Measurements from ENCODE around the gene CLOCK. TPM values are rescaled to one million over a fixed set of nuclear protein-coding genes. Genes with fewer than 3 reads are reported as not detected.

Gene CLOCK
- polyA plus RNA-seq, 2 of the 4 experiments (the other 2 are of a cell fraction), result 6.6 to 14.2 TPM

DNA sequence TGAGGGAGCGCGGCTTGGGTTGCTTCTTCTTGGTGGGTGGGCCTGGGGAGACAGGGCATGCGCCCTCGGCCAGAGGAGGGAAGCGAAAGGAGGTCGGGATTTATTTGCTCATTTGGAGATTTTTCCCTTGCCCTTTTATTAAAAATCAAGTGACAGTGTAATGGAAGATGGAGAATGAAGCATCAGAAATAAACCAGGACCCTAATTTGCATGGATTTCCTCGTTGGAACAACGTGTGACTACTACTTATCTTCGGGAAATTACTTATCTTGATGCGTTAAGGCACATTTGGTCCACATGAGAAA, 709 bp upstream of the CLOCK start:
- FAIRE-seq, result no peak
- Histone ChIP-seq H3K9me3 (no peaks in the 10 kb centered on the region), H3K4me1 (peaks cover 23% of the 10 kb centered on the region), H3K4me3 (peak overlapping the region; percentile 82), H3K4me2 (peak overlapping the region; percentile 80), H3K27ac (peak overlapping the region; percentile 92 to 100)
- POLR2A ChIA-PET, result interaction anchor here (1.1 kb wide), 1 partner anchor 201 kb away, joined by 3 read pairs; the partner anchor contains the start of gene SRD5A3
- DNase-seq (ENCODE audit: low read depth in 1 of 2, low spot score in 1 of 2), result no peak
- 2% methylated on average over 10 of the region's 10 CpGs for WGBS (ENCODE audit: missing lambda C conversion rate)
- CTCF ChIA-PET, result no interaction called here
- no peak for TF ChIP-seq MAZ (IDR thresholded peaks at IDR 0.05; ENCODE audit: borderline replicate concordance, low read depth, low read length)
- TF ChIP-seq, protein P1, sequence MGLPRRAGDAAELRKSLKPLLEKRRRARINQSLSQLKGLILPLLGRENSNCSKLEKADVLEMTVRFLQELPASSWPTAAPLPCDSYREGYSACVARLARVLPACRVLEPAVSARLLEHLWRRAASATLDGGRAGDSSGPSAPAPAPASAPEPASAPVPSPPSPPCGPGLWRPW (IDR thresholded peaks at IDR 0.05), result no peak
- TF ChIP-seq NR3C1 (IDR thresholded peaks at IDR 0.05), result no peak
- TF ChIP-seq TFCP2L1 (CRISPR knock-in tag; IDR thresholded peaks at IDR 0.05), result no peak
- TF ChIP-seq ESRRA (IDR thresholded peaks at IDR 0.05; ENCODE audit: borderline replicate concordance, low read length), result no peak
- TF ChIP-seq EHMT2 (IDR thresholded peaks at IDR 0.05; ENCODE audit: low read depth), result no peak
- no peak for TF ChIP-seq FOXS1 (CRISPR knock-in tag; IDR thresholded peaks at IDR 0.05)
- peak; percentile 41 to 60; a peak in 5 of 6 replicates for ATAC-seq

DNA sequence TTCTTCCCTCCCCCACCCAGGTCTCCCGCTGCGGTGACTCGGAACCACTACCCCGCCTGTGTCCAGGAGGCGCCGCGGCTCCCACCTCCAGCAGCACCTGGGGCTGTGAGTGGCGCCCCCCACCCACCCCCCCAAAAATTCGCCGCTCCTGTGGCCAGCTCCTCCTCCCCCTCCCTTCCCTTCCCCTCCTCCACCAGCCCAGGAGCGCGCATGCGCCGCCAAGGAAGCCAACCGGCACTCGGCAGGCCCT, 278 bp downstream of the CLOCK start:
- ATAC-seq, result peak in 1 of 2 experiments; percentile 59; a peak in 3 of 6 replicates
- POLR2A ChIA-PET, result interaction anchor here (0.7 to 1.5 kb wide), 4 partner anchors 12 to 841 kb away, joined by 3 to 9 read pairs (median 4); partner anchors contain the start of genes AASDH, CEP135 and SRD5A3

DNA sequence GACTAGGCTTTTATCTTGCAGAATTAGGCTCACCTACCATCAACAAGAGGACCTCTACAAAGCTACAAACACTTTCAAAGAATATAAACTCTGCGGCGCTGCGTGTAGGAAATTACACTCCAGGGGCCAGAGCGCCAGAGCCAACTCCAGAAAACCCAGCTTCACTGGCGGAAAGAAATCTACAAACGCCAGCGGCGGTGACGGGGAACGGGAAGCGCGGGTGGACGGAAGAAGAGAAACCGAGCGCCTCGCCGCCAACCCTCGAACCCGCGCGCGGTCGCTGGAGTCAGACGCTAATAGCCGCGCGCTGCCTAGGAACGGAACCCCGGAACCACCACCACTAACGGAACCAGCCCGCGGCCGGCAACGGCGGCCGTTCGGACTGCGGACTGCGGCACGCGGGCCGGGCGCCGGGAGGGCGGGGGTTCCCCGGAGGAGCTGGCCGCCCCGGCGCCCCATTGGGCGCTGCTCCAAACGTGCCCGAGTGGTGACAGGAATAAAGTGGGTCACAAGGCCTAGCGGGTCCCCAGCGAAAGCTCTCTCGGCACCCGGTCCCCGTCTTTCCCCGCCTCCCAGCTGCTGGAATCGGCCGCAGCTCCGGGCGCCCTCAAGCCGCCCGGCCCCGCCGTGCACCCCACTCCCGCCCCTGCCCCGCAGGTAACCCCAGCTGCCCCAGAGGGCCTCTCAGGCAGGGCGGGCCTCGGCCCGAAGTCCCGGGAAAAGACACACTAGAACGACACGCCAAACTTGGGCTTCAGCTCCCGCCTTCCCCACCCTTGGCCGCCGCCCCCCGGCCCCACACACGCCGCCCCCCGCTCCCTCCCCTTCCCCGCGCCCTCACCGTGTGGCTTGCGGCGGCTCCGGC, 836 bp downstream of the CLOCK start:
- Histone ChIP-seq H3K9me3 (no peaks in the 10 kb centered on the region), H3K4me1 (peaks cover 23% of the 10 kb centered on the region), H3K4me3 (peak overlapping the region; percentile 82), H3K4me2 (peak overlapping the region; percentile 77), H3K27ac (peak overlapping the region; percentile 92 to 100)
- ChIA-PET POLR2A (interaction anchor here (0.6 to 1.5 kb wide), 5 partner anchors 12 to 841 kb away, joined by 3 to 9 read pairs (median 3); partner anchors contain the start of genes AASDH, CEP135 and SRD5A3), CTCF (interaction anchor here (1.3 kb wide), 2 partner anchors 152 to 322 kb away, joined by 3 read pairs; no protein-coding TSS in a partner anchor)
- no peak for TF ChIP-seq CEBPB (IDR thresholded peaks at IDR 0.05)
- peak; percentile 26; the same call in 1 of the 2 replicates for TF ChIP-seq POLR2A (IDR thresholded peaks at IDR 0.05; ENCODE audit: low read length)
- TF ChIP-seq, protein P2, sequence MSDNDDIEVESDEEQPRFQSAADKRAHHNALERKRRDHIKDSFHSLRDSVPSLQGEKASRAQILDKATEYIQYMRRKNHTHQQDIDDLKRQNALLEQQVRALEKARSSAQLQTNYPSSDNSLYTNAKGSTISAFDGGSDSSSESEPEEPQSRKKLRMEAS (IDR thresholded peaks at IDR 0.05), result peak; percentile 28; the same call in 1 of the 2 replicates
- no peak for TF ChIP-seq CBX8 (IDR thresholded peaks at IDR 0.05)
- peak in 1 of 2 experiments; percentile 60; a peak in 2 of 5 replicates for TF ChIP-seq JUN (IDR thresholded peaks at IDR 0.05)
- no peak for TF ChIP-seq NFE2L2 (conservative IDR thresholded peaks at IDR 0.05; ENCODE audit: low read length)
- no peak for TF ChIP-seq CHD4 (IDR thresholded peaks at IDR 0.05; ENCODE audit: borderline replicate concordance)
- no peak for TF ChIP-seq SREBF2 (IDR thresholded peaks at IDR 0.05)
- TF ChIP-seq ZFP36 (IDR thresholded peaks at IDR 0.05; ENCODE audit: borderline replicate concordance, partially characterized antibody), result no peak
- peak; percentile 46 for TF ChIP-seq PHF8 (IDR thresholded peaks at IDR 0.05; ENCODE audit: borderline replicate concordance, low read depth)
- no peak for TF ChIP-seq TP53 (CRISPR knock-in tag; IDR thresholded peaks at IDR 0.05)
- no peak for TF ChIP-seq RARB (CRISPR knock-in tag; IDR thresholded peaks at IDR 0.05)
- TF ChIP-seq ESRRA (IDR thresholded peaks at IDR 0.05; ENCODE audit: borderline replicate concordance, low read length), result no peak
- TF ChIP-seq, protein P3, sequence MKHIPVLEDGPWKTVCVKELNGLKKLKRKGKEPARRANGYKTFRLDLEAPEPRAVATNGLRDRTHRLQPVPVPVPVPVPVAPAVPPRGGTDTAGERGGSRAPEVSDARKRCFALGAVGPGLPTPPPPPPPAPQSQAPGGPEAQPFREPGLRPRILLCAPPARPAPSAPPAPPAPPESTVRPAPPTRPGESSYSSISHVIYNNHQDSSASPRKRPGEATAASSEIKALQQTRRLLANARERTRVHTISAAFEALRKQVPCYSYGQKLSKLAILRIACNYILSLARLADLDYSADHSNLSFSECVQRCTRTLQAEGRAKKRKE (CRISPR knock-in tag; IDR thresholded peaks at IDR 0.05; ENCODE audit: low read depth), result no peak
- FAIRE-seq (no peak), ATAC-seq (peak; percentile 69 to 74), DNase-seq (ENCODE audit: low read depth in 1 of 2, low spot score in 1 of 2) (peak; percentile 21 to 67)
- 3% methylated on average over 29 of the region's 87 CpGs for WGBS (ENCODE audit: missing lambda C conversion rate)

More for the DNA sequence above, 278 bp downstream of the CLOCK start:
- WGBS (ENCODE audit: missing lambda C conversion rate), result no CpG with 5 or more reads among the region's 16 CpGs
- no peak for DNase-seq (ENCODE audit: low read depth in 1 of 2, low spot score in 1 of 2)
- Histone ChIP-seq H3K4me1 (peaks cover 23% of the 10 kb centered on the region), H3K9me3 (no peaks in the 10 kb centered on the region), H3K4me2 (peak overlapping the region; percentile 77; the same call in 1 of the 3 replicates), H3K27ac (peak overlapping the region; percentile 92 to 100), H3K4me3 (peak overlapping the region; percentile 82)
- FAIRE-seq, result no peak
- CTCF ChIA-PET, result interaction anchor here (1.3 kb wide), 1 partner anchor 153 kb away, joined by 3 read pairs; no protein-coding TSS in a partner anchor
- no peak for TF ChIP-seq CHD2 (IDR thresholded peaks at IDR 0.05; ENCODE audit: low read length, partially characterized antibody)
- TF ChIP-seq JUN (IDR thresholded peaks at IDR 0.05), result 0 out of 5 replicates have a peak, but pooled peaks of 1 of the 2 experiments have one; percentile 15
